PFSK-1 (cell line): ENCODE measurements around the gene OR10A6.

Source experiments
- FOXP2 ChIP-seq: optimal IDR thresholded peaks from 2 replicates; pipeline ENCODE3; 2011; ENCODE audit warnings: borderline replicate concordance, control low read depth, inconsistent platforms; ENCODE audit not compliant: insufficient read depth; ENCODE audit errors: extremely low read length, extremely low read depth
- POLR2AphosphoS5 ChIP-seq: IDR thresholded peaks from 2 replicates; pipeline ENCODE4 v1.6.1; 2012; ENCODE audit warnings: low read depth, mild to moderate bottlenecking, control low read depth, low read length, moderate library complexity
- REST ChIP-seq, 2 experiments: IDR thresholded peaks; 2 replicates each; pipeline versions ENCODE4 v1.6.1 to v1.8.0; 2011 to 2012; ENCODE audit warnings: low read depth in 2 of 2, low read length in 2 of 2, control low read depth in 1 of 2, inconsistent platforms in 1 of 2, mild to moderate bottlenecking in 1 of 2, moderate library complexity in 1 of 2; ENCODE audit not compliant: insufficient read depth in 1 of 2
- SIN3A ChIP-seq: IDR thresholded peaks from 2 replicates; pipeline ENCODE4 v1.6.1; 2012; ENCODE audit warnings: mild to moderate bottlenecking, low read length, moderate library complexity, borderline replicate concordance; ENCODE audit not compliant: insufficient read depth
- TAF1 ChIP-seq: IDR thresholded peaks from 2 replicates; pipeline ENCODE4 v1.6.1; 2012; ENCODE audit warnings: low read length, control low read depth, borderline replicate concordance; ENCODE audit not compliant: insufficient read depth

OR10A6 gene

GRCh38 chr11:7918141-7918540, 12.9 kb downstream of the OR10A6 start:
- TF ChIP-seq POLR2AphosphoS5 (no peak), TAF1 (no peak), REST (IDR thresholded peaks at IDR 0.05; ENCODE audit: insufficient read depth in 1 of 2, low read depth in 2 of 2, low read length in 2 of 2) (no peak), SIN3A (no peak), FOXP2 (no peak)

- TF ChIP-seq POLR2AphosphoS5 (no peak), REST (IDR thresholded peaks at IDR 0.05; ENCODE audit: insufficient read depth in 1 of 2, low read depth in 2 of 2, low read length in 2 of 2) (no peak), TAF1 (no peak), SIN3A (no peak), FOXP2 (no peak)
Measured at GRCh38 chr11:7911011-7911410, 20.1 kb downstream of the OR10A6 start.

- TF ChIP-seq REST (IDR thresholded peaks at IDR 0.05; ENCODE audit: insufficient read depth in 1 of 2, low read depth in 2 of 2, low read length in 2 of 2), result no peak
Measured at GRCh38 chr11:7910286-7910788, 20.7 kb downstream of the OR10A6 start.

- no peak for TF ChIP-seq POLR2AphosphoS5
Measured at GRCh38 chr11:7909585-7910285, 21.3 kb downstream of the OR10A6 start.

GRCh38 chr11:7907121-7907520, 23.9 kb downstream of the OR10A6 start:
- TF ChIP-seq SIN3A (no peak), FOXP2 (no peak), POLR2AphosphoS5 (no peak), TAF1 (no peak), REST (IDR thresholded peaks at IDR 0.05; ENCODE audit: insufficient read depth in 1 of 2, low read depth in 2 of 2, low read length in 2 of 2) (no peak)

GRCh38 chr11:7906481-7906880, 24.6 kb downstream of the OR10A6 start:
- TF ChIP-seq REST (IDR thresholded peaks at IDR 0.05; ENCODE audit: insufficient read depth in 1 of 2, low read depth in 2 of 2, low read length in 2 of 2), result no peak
- TF ChIP-seq FOXP2, result no peak
- TF ChIP-seq TAF1, result no peak
- TF ChIP-seq SIN3A, result no peak
- TF ChIP-seq POLR2AphosphoS5, result no peak
